Transverse colon (tissue), 4 donors: Measurements from ENCODE around the gene RAPGEF5.

ENCODE experiments used
- POLR2A ChIP-seq: fragments of 450-650 bp; IDR thresholded peaks from one replicate; pipeline ENCODE4 v1.6.1; 2016; ENCODE audit warnings: antibody characterized with exemption, mild to moderate bottlenecking, moderate library complexity
- POLR2AphosphoS5 ChIP-seq, 3 donors: sonication (generic); formaldehyde crosslinking; IDR thresholded peaks; one replicate each; pipeline ENCODE4 v1.6.1; 2016; ENCODE audit warnings: antibody characterized with exemption in 3 of 3
- TF ChIP-seq, protein P1 (sequence below), 5 experiments: fragments of 200-600 bp in 3 of 5; fragments of 450-650 bp in 2 of 5; sonication (generic) in 3 of 5; IDR thresholded peaks; 1 replicate in 2 of 5; 2 replicates in 3 of 5; pipeline ENCODE4 v1.5.1; 2016 to 2017; ENCODE audit warnings: antibody characterized with exemption in 5 of 5, inconsistent platforms in 3 of 5, mild to moderate bottlenecking in 2 of 5, moderate library complexity in 1 of 5

GRCh38 chr7:22346383-22347107 is 10.4 kb downstream of the RAPGEF5 start:
- TF ChIP-seq, protein P1, sequence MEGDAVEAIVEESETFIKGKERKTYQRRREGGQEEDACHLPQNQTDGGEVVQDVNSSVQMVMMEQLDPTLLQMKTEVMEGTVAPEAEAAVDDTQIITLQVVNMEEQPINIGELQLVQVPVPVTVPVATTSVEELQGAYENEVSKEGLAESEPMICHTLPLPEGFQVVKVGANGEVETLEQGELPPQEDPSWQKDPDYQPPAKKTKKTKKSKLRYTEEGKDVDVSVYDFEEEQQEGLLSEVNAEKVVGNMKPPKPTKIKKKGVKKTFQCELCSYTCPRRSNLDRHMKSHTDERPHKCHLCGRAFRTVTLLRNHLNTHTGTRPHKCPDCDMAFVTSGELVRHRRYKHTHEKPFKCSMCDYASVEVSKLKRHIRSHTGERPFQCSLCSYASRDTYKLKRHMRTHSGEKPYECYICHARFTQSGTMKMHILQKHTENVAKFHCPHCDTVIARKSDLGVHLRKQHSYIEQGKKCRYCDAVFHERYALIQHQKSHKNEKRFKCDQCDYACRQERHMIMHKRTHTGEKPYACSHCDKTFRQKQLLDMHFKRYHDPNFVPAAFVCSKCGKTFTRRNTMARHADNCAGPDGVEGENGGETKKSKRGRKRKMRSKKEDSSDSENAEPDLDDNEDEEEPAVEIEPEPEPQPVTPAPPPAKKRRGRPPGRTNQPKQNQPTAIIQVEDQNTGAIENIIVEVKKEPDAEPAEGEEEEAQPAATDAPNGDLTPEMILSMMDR (IDR thresholded peaks at IDR 0.05), result no peak
- no peak for TF ChIP-seq POLR2A
- TF ChIP-seq POLR2AphosphoS5 (IDR thresholded peaks at IDR 0.05), result peak in 2 of 3 donors; percentile 44 to 75
